ENCODE results near the gene CSF1. TPM values are rescaled to one million over a fixed set of nuclear protein-coding genes. Genes with fewer than 3 reads are reported as not detected.
"Not testable (repeated sequence)": the region's sequence is repeated elsewhere in the genome, so short reads cannot be mapped to it uniquely, and the experiment has no call there.

Gene CSF1
- total and polyA plus RNA-seq, 10 donors = 5.8 to 207 (median 78.1) TPM

DNA sequence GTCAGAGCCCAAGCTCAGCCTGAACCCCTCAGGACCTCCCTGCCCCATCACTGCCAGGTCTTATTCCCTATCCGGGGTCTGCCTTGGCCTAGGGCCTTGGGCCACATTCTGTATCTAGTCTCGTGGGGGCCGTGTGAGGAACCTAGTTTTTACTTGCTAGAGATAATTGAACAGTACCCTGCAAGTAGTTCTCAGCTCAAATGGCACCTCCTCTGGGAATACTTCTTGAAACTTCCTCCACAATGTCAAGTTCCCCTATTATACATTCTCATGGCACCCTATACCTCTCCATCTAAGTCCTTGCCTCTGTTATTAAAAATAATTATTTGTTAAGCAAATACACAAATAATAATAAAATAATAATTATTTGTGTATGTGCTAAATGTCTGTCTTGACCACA lies 32.9 kb upstream of the CSF1 start:
- peak overlapping the region in 7 of 8 donors; percentile 23 to 76 (median 55) for H3K27ac ChIP-seq
- no peak for DNase-seq
- no peaks in the 10 kb centered on the region for H3K27me3 ChIP-seq (replicated peaks in 1 of 7)
- peaks cover 0 to 63% (median 28%) of the 10 kb centered on the region in 6 donors for H3K4me1 ChIP-seq
- intact Hi-C loops (cut with DNase I; ENCODE audit: low total_unique reads) = no loop called here
- H3K9me3 ChIP-seq = no peaks in the 10 kb centered on the region
- no peak overlapping the region for H3K4me3 ChIP-seq
- TF ChIP-seq, protein P1, sequence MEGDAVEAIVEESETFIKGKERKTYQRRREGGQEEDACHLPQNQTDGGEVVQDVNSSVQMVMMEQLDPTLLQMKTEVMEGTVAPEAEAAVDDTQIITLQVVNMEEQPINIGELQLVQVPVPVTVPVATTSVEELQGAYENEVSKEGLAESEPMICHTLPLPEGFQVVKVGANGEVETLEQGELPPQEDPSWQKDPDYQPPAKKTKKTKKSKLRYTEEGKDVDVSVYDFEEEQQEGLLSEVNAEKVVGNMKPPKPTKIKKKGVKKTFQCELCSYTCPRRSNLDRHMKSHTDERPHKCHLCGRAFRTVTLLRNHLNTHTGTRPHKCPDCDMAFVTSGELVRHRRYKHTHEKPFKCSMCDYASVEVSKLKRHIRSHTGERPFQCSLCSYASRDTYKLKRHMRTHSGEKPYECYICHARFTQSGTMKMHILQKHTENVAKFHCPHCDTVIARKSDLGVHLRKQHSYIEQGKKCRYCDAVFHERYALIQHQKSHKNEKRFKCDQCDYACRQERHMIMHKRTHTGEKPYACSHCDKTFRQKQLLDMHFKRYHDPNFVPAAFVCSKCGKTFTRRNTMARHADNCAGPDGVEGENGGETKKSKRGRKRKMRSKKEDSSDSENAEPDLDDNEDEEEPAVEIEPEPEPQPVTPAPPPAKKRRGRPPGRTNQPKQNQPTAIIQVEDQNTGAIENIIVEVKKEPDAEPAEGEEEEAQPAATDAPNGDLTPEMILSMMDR (IDR thresholded peaks at IDR 0.05 in 8 of 11, conservative IDR thresholded peaks at IDR 0.05 in 3 of 11) = no peak
- no peak for TF ChIP-seq POLR2AphosphoS5 (IDR thresholded peaks at IDR 0.05)
- no peak for TF ChIP-seq POLR2A (IDR thresholded peaks at IDR 0.05)
- 60 to 75% (median 69%) methylated on average over 3 of the region's 3 CpGs for WGBS, 5 donors
- H3K36me3 ChIP-seq = no peaks in the 10 kb centered on the region

DNA sequence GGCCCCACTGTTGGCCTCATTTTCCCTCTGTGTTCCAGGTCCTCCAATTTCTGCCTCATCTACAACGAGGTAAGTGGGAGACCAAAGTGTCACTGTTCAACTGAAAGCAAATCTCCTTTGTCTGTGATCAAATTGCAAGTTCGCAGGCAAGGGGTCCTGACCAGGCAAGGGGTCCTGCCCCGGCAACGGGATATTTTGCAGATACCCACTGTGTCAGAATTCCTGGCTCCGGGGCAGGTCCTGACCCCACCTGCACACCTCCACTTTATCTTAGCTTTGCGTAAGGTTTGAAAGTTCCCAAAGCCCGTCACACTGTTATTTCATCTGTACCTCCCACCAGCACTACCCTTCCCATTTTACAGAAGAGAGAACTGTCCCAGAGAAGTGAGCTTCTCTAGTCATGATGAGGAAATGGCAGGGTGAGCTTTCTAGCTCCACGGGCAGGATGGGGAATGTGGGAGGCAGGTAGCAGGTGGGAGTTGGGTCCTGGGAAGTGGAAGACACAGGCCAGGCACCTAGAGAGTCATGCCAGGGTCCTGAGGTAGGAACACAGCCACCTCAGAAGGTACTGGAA lies 32.0 kb upstream of the CSF1 start:
- Histone ChIP-seq H3K4me3 (no peak overlapping the region), H3K4me1 (peaks cover 5 to 63% (median 27%) of the 10 kb centered on the region in 6 donors), H3K27ac (peak overlapping the region in 3 of 8 donors; percentile 2 to 74 (median 16)), H3K36me3 (no peaks in the 10 kb centered on the region), H3K27me3 (replicated peaks in 1 of 7) (no peaks in the 10 kb centered on the region), H3K9me3 (no peaks in the 10 kb centered on the region)
- DNase-seq = no peak
- 83 to 86% (median 85%) methylated on average over 8 of the region's 8 CpGs for WGBS, 5 donors
- intact Hi-C loops (cut with DNase I; ENCODE audit: low total_unique reads) = no loop called here
- TF ChIP-seq POLR2AphosphoS5 (IDR thresholded peaks at IDR 0.05) (no peak), POLR2A (IDR thresholded peaks at IDR 0.05) (no peak)
- TF ChIP-seq, protein P1 (IDR thresholded peaks at IDR 0.05 in 8 of 11, conservative IDR thresholded peaks at IDR 0.05 in 3 of 11) = no peak

DNA sequence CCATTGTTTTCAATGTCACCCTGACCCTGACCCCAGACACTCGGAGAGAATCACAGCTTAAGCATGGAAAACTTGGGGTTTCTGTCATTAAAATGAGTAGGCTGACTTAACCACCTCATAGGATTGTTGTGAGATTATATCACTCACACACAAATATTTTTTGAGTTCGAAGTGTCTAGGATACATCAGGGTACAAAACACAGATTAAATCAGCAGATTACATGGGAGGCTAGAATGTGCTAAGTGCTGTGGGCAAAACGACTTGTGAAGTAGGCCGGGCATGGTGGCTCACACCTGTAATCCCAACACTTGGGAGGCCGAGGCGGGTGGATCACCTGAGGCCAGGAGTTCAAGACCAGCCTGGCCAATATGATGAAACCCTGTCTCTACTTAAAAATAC lies 31.3 kb upstream of the CSF1 start:
- DNase-seq; H3K27me3 ChIP-seq (replicated peaks in 1 of 7); H3K9me3 ChIP-seq; intact Hi-C loops (cut with DNase I; ENCODE audit: low total_unique reads); H3K36me3 ChIP-seq; H3K4me3 ChIP-seq: not testable (repeated sequence)
- Histone ChIP-seq H3K4me1 (peaks cover 10 to 66% (median 33%) of the 10 kb centered on the region in 6 donors), H3K27ac (peak overlapping the region in 3 of 8 donors; percentile 2 to 41 (median 16))
- 83 to 88% (median 85%) methylated on average over 6 of the region's 6 CpGs for WGBS, 5 donors

DNA sequence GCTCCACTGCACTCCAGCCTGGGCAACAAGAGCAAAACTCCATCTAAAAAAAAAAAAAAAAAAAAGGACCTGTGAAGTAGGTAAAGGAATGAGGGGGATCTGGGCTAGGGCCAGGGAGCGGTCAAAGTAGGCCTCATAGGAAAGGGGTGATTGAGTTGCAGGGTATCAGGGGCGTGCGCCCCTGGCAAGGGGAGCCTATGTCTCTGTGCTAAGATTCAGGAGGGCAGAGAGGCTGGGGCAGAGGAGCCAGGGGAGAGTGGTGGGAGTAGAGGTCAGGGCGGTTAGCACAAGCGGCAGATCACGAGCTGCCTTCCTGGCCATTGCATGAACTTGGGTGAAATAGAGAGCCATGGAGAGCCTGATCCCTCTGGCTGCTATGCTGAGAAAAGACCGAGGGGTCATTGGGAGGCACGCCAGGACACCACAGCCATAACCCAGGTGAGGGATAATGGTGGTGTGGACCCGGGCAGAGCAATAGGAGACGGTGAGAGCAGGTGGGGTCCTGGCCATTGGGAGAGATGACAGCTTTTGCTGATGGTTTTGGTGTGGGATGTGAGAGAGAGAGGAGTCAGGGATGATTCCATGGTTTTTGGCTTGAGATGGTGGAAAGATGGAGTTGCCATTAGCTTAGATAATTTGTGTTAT lies 30.6 kb upstream of the CSF1 start:
- Histone ChIP-seq H3K27me3 (replicated peaks in 1 of 7) (no peaks in the 10 kb centered on the region), H3K4me1 (peaks cover 10 to 69% (median 37%) of the 10 kb centered on the region in 6 donors), H3K36me3 (no peaks in the 10 kb centered on the region), H3K27ac (peak overlapping the region in 4 of 8 donors; percentile 15 to 41 (median 23)), H3K4me3 (no peak overlapping the region), H3K9me3 (no peaks in the 10 kb centered on the region)
- 93 to 97% (median 96%) methylated on average over 10 of the region's 10 CpGs for WGBS, 5 donors
- intact Hi-C loops (cut with DNase I; ENCODE audit: low total_unique reads) = no loop called here
- no peak for DNase-seq
- TF ChIP-seq POLR2AphosphoS5 (IDR thresholded peaks at IDR 0.05) (no peak), POLR2A (IDR thresholded peaks at IDR 0.05) (no peak)
- TF ChIP-seq, protein P1 (IDR thresholded peaks at IDR 0.05 in 8 of 11, conservative IDR thresholded peaks at IDR 0.05 in 3 of 11) = no peak
